Effector memory CD8-positive, alpha-beta T cell (primary cell): ENCODE data around the gene CFAP299.

ENCODE experiments used
- ATAC-seq: fragments of 150-1000 bp; cut with Tn5 transposase; replicated peaks from 2 replicates; pipeline ENCODE4 v1.10.0; 2021; ENCODE audit warnings: mild to moderate bottlenecking, moderate library complexity
- DNase-seq, 3 experiments: peaks; one replicate each; pipeline ENCODE4 v3.0.0; 2021
- H3K27ac Mint-ChIP-seq, 2 donors: one replicate each; pipeline ENCODE4 v1.8.0; 2022; ENCODE audit warnings: mild to moderate bottlenecking in 2 of 2, mixed read lengths in 2 of 2, moderate library complexity in 2 of 2
- H3K27me3 Mint-ChIP-seq, 2 donors: one replicate each; pipeline ENCODE4 v1.8.0; 2022; ENCODE audit warnings: mixed read lengths in 2 of 2
- H3K36me3 Mint-ChIP-seq: one replicate; pipeline ENCODE4 v1.8.0; 2022; ENCODE audit warnings: mild to moderate bottlenecking, moderate library complexity, mixed read lengths; ENCODE audit not compliant: insufficient read depth
- H3K4me1 Mint-ChIP-seq, 2 donors: one replicate each; pipeline ENCODE4 v1.8.0; 2022; ENCODE audit warnings: low read depth in 2 of 2, mixed read lengths in 2 of 2
- H3K4me3 Mint-ChIP-seq, 2 donors: one replicate each; pipeline ENCODE4 v1.8.0; 2022; ENCODE audit warnings: mild to moderate bottlenecking in 2 of 2, mixed read lengths in 2 of 2, moderate library complexity in 2 of 2
- H3K9me3 Mint-ChIP-seq, 2 donors: one replicate each; pipeline ENCODE4 v1.8.0; 2022; ENCODE audit warnings: mixed read lengths in 2 of 2

CFAP299 gene

GRCh38 chr4:80989921-80990544 lies 654.5 kb downstream of the CFAP299 start:
- Mint-ChIP-seq H3K4me1 (no peaks in the 10 kb centered on the region), H3K27ac (no peak overlapping the region), H3K27me3 (peaks cover 25 to 26% of the 10 kb centered on the region in 2 donors), H3K4me3 (no peak overlapping the region), H3K9me3 (no peaks in the 10 kb centered on the region), H3K36me3 (no peaks in the 10 kb centered on the region)
- DNase-seq (peak; percentile 21 to 31 (median 21)), ATAC-seq (peak; percentile 57)

GRCh38 chr4:80990851-80991250 lies 655.3 kb downstream of the CFAP299 start:
- DNase-seq (no peak), ATAC-seq (no peak)
- Mint-ChIP-seq H3K27me3 (peaks cover 25 to 26% of the 10 kb centered on the region in 2 donors), H3K27ac (no peak overlapping the region), H3K4me1 (no peaks in the 10 kb centered on the region), H3K36me3 (no peaks in the 10 kb centered on the region), H3K4me3 (no peak overlapping the region), H3K9me3 (no peaks in the 10 kb centered on the region)

GRCh38 chr4:80999943-81000342 lies 664.4 kb downstream of the CFAP299 start:
- ATAC-seq, result no peak
- H3K27ac Mint-ChIP-seq, result no peak overlapping the region
- no peaks in the 10 kb centered on the region for H3K9me3 Mint-ChIP-seq
- no peak for DNase-seq
- no peak overlapping the region for H3K4me3 Mint-ChIP-seq
- peaks cover 20 to 26% of the 10 kb centered on the region in 2 donors for H3K27me3 Mint-ChIP-seq
- H3K4me1 Mint-ChIP-seq, result peaks cover 3 to 6% of the 10 kb centered on the region in 2 donors
- no peaks in the 10 kb centered on the region for H3K36me3 Mint-ChIP-seq

- no peak overlapping the region for H3K27ac Mint-ChIP-seq
- no peaks in the 10 kb centered on the region for H3K9me3 Mint-ChIP-seq
- H3K27me3 Mint-ChIP-seq, result peaks cover 18 to 27% of the 10 kb centered on the region in 2 donors
- DNase-seq (no peak), ATAC-seq (peak; percentile 80)
- peaks cover 3 to 6% of the 10 kb centered on the region in 2 donors for H3K4me1 Mint-ChIP-seq
- no peaks in the 10 kb centered on the region for H3K36me3 Mint-ChIP-seq
- H3K4me3 Mint-ChIP-seq, result no peak overlapping the region
Measured at GRCh38 chr4:81003597-81004111, 668.1 kb downstream of the CFAP299 start.

GRCh38 chr4:81007417-81007816 lies 671.9 kb downstream of the CFAP299 start:
- H3K9me3 Mint-ChIP-seq, result no peaks in the 10 kb centered on the region
- H3K27me3 Mint-ChIP-seq, result peaks cover 14 to 27% of the 10 kb centered on the region in 2 donors
- peaks cover 3 to 6% of the 10 kb centered on the region in 2 donors for H3K4me1 Mint-ChIP-seq

More at GRCh38 chr4:81007417-81007816, 671.9 kb downstream of the CFAP299 start:
- ATAC-seq, result no peak
- DNase-seq, result no peak
- no peaks in the 10 kb centered on the region for H3K36me3 Mint-ChIP-seq
- H3K4me3 Mint-ChIP-seq, result no peak overlapping the region
- no peak overlapping the region for H3K27ac Mint-ChIP-seq
